ENCODE results near the gene TTLL5. TPM values are rescaled to one million over a fixed set of nuclear protein-coding genes. Genes with fewer than 3 reads are reported as not detected.

Gene TTLL5
- total RNA-seq, 1 experiment from 2014 or later = 35.7 TPM

- no peak overlapping the region for H2BK12ac ChIP-seq (ENCODE audit: insufficient read length, low read depth, low read length)
- H2AK5ac ChIP-seq (ENCODE audit: insufficient read length, low read length) = no peak overlapping the region
- H3K4me2 ChIP-seq (ENCODE audit: insufficient read depth, insufficient read length, low read length) = no peak overlapping the region
- H3K4me1 ChIP-seq (ENCODE audit: insufficient read depth, low read length) = no peaks in the 10 kb centered on the region
- no peaks in the 10 kb centered on the region for H3K27me3 ChIP-seq (ENCODE audit: insufficient read depth, low read length)
- H4K91ac ChIP-seq (ENCODE audit: insufficient read length, low read depth, low read length) = no peak overlapping the region
- no peak overlapping the region for H3T11ph ChIP-seq (ENCODE audit: low read length)
- H3K79me1 ChIP-seq (ENCODE audit: insufficient read depth, low read depth, low read length, poor library complexity, severe bottlenecking) = no peaks in the 10 kb centered on the region
- H2BK120ac ChIP-seq (ENCODE audit: low read depth, low read length, poor library complexity, severe bottlenecking) = no peak overlapping the region
- H3K56ac ChIP-seq (ENCODE audit: insufficient read length, low read depth, low read length) = no peak overlapping the region
- H2BK15ac ChIP-seq (ENCODE audit: low read depth, low read length) = no peak overlapping the region
- no peaks in the 10 kb centered on the region for H3K27me3 Mint-ChIP-seq (ENCODE audit: low read depth)
- no peak overlapping the region for H2BK20ac ChIP-seq (ENCODE audit: low read depth, low read length, poor library complexity, severe bottlenecking)
- no peak overlapping the region for H4K8ac ChIP-seq (replicated peaks; ENCODE audit: insufficient read length, low read depth, low read length)
- no peak overlapping the region for H3K4ac ChIP-seq (ENCODE audit: low read depth, low read length)
- H3K27ac ChIP-seq (ENCODE audit: insufficient read length, low read depth, low read length) = no peak overlapping the region
- H3K23ac ChIP-seq (ENCODE audit: insufficient read length, low read depth, low read length) = no peak overlapping the region
- no peak overlapping the region for H3K18ac ChIP-seq (ENCODE audit: insufficient read length, low read depth, low read length)
- H4K5ac ChIP-seq (ENCODE audit: insufficient read length, low read depth, low read length) = no peak overlapping the region
- no peaks in the 10 kb centered on the region for H4K20me1 ChIP-seq (ENCODE audit: control insufficient read depth, insufficient read depth, insufficient read length)
- no peaks in the 10 kb centered on the region for H3K23me2 ChIP-seq (ENCODE audit: insufficient read length, low read depth, low read length, poor library complexity, severe bottlenecking)
- no peak overlapping the region for H3K14ac ChIP-seq (ENCODE audit: insufficient read depth, low read length)
- TF ChIP-seq, protein P1, sequence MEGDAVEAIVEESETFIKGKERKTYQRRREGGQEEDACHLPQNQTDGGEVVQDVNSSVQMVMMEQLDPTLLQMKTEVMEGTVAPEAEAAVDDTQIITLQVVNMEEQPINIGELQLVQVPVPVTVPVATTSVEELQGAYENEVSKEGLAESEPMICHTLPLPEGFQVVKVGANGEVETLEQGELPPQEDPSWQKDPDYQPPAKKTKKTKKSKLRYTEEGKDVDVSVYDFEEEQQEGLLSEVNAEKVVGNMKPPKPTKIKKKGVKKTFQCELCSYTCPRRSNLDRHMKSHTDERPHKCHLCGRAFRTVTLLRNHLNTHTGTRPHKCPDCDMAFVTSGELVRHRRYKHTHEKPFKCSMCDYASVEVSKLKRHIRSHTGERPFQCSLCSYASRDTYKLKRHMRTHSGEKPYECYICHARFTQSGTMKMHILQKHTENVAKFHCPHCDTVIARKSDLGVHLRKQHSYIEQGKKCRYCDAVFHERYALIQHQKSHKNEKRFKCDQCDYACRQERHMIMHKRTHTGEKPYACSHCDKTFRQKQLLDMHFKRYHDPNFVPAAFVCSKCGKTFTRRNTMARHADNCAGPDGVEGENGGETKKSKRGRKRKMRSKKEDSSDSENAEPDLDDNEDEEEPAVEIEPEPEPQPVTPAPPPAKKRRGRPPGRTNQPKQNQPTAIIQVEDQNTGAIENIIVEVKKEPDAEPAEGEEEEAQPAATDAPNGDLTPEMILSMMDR (conservative IDR thresholded peaks at IDR 0.05) = no peak
- no peak overlapping the region for H3K4me3 Mint-ChIP-seq
- no peak for DNase-seq
- no peak overlapping the region for H3K27ac Mint-ChIP-seq
- H3K79me2 ChIP-seq (ENCODE audit: insufficient read depth, low read length) = no peaks in the 10 kb centered on the region
- H3K9ac ChIP-seq (ENCODE audit: extremely low read depth, insufficient read length, low read length) = no peak overlapping the region
- H3K9me3 ChIP-seq (ENCODE audit: control insufficient read depth, low read depth, low read length) = no peaks in the 10 kb centered on the region
- no CpG with 5 or more reads among the region's 3 CpGs for WGBS (ENCODE audit: extremely low coverage, insufficient read length, low lambda C conversion rate)
- H3K9me3 Mint-ChIP-seq = peaks cover 12 to 14% of the 10 kb centered on the region in 2 experiments
- H2AFZ ChIP-seq (ENCODE audit: low read length) = no peak overlapping the region
- H3K4me1 Mint-ChIP-seq = no peaks in the 10 kb centered on the region
- no peak overlapping the region for H2BK5ac ChIP-seq (ENCODE audit: insufficient read length, low read length)
- peaks cover 36 to 48% (median 40%) of the 10 kb centered on the region in 3 experiments for H3K36me3 Mint-ChIP-seq (ENCODE audit: insufficient read depth in 1 of 3, low read depth in 3 of 3)
Observed at GRCh38 chr14:75727124-75727523, 66.1 kb downstream of the TTLL5 start.
